ENCODE results near the gene TMSB10. TPM values are rescaled to one million over a fixed set of nuclear protein-coding genes. Genes with fewer than 3 reads are reported as not detected.
A peak's percentile ranks its signal among the peaks of the same experiment; 100 is the strongest.
"Not testable (repeated sequence)": the region's sequence is repeated elsewhere in the genome, so short reads cannot be mapped to it uniquely, and the experiment has no call there.

TMSB10 gene
- total RNA-seq, 2 experiments from 2014 or later, result 5,686 to 5,768 TPM

- POLR2A ChIA-PET, result interaction anchor here (0.6 to 12.0 kb wide), 6 partner anchors 14 to 427 kb away, joined by 3 to 351 read pairs (median 48); partner anchors contain the start of genes DNAH6, KCMF1 and TMSB10
- H3K27ac Mint-ChIP-seq, result no peak overlapping the region
- peaks cover 60% of the 10 kb centered on the region for H3K4me1 Mint-ChIP-seq
- CTCF ChIA-PET, result interaction anchor here (0.8 to 1.5 kb wide), 2 partner anchors 17 to 36 kb away, joined by 3 to 10 read pairs; no protein-coding TSS in a partner anchor
- no peaks in the 10 kb centered on the region for H3K9me3 Mint-ChIP-seq
- H3K36me3 Mint-ChIP-seq (ENCODE audit: low read depth), result peaks cover 19% of the 10 kb centered on the region
- no peaks in the 10 kb centered on the region for H3K27me3 Mint-ChIP-seq
- no peak for DNase-seq
- H3K4me3 Mint-ChIP-seq, result no peak overlapping the region
These were observed 37.5 kb downstream of the TMSB10 start for GRCh38 chr2:84942964-84943421.

- no peaks in the 10 kb centered on the region for H3K9me3 Mint-ChIP-seq
- ChIA-PET POLR2A (interaction anchor here (3.7 to 12.0 kb wide), 3 partner anchors 14 to 26 kb away, joined by 21 to 351 read pairs (median 34); partner anchors contain the start of gene KCMF1), CTCF (interaction anchor here (2.7 to 4.2 kb wide), 2 partner anchors 19 to 25 kb away, joined by 12 to 50 read pairs; no protein-coding TSS in a partner anchor)
- peaks cover 19% of the 10 kb centered on the region for H3K36me3 Mint-ChIP-seq (ENCODE audit: low read depth)
- no peak for DNase-seq
- peaks cover 49% of the 10 kb centered on the region for H3K4me1 Mint-ChIP-seq
- H3K4me3 Mint-ChIP-seq, result no peak overlapping the region
- H3K27ac Mint-ChIP-seq, result peak overlapping the region; percentile 73
- no peaks in the 10 kb centered on the region for H3K27me3 Mint-ChIP-seq
These were observed 38.9 kb downstream of the TMSB10 start for GRCh38 chr2:84944295-84944909.

DNA sequence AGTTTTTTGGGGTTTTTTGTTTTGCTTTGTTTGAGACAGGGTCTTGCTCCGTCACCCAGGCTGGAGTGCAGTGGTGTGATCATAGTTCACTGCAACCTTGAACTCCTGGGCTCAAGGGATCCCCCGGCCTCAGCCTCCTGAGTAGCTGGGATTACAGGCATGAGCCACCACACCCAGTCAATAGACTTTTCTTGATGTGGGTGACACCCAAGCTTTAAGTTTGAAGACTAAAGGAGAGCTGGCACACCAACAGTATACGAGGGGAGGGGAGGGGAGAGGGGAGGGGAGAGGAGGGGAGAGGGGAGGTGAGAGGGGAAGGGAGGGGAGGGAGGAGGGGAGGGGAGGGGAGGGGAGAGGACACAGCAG lies 40.4 kb downstream of the TMSB10 start:
- Mint-ChIP-seq H3K36me3 (ENCODE audit: low read depth) (peaks cover 19% of the 10 kb centered on the region), H3K27ac (peak overlapping the region; percentile 89), H3K4me1 (peaks cover 39% of the 10 kb centered on the region)
- not testable (repeated sequence) for H3K4me3 Mint-ChIP-seq, H3K9me3 Mint-ChIP-seq, H3K27me3 Mint-ChIP-seq, DNase-seq
- ChIA-PET POLR2A (interaction anchor here (0.7 to 12.0 kb wide), 14 partner anchors 8 to 487 kb away, joined by 3 to 351 read pairs (median 8); partner anchors contain the start of genes KCMF1, SUCLG1, TGOLN2 and TMSB10), CTCF (interaction anchor here (1.0 to 4.2 kb wide), 8 partner anchors 11 to 70 kb away, joined by 3 to 50 read pairs (median 5); no protein-coding TSS in a partner anchor)

- peaks cover 19% of the 10 kb centered on the region for H3K36me3 Mint-ChIP-seq (ENCODE audit: low read depth)
- H3K4me3 Mint-ChIP-seq, result peak overlapping the region; percentile 31
- peak overlapping the region; percentile 89 for H3K27ac Mint-ChIP-seq
- peaks cover 42% of the 10 kb centered on the region for H3K4me1 Mint-ChIP-seq
- DNase-seq, result peak; percentile 69
- ChIA-PET CTCF (interaction anchor here (0.7 to 4.2 kb wide), 9 partner anchors 12 to 120 kb away, joined by 3 to 50 read pairs (median 5); no protein-coding TSS in a partner anchor), POLR2A (interaction anchor here (0.7 to 12.0 kb wide), 17 partner anchors 9 to 487 kb away, joined by 3 to 351 read pairs (median 5); partner anchors contain the start of genes KCMF1, SUCLG1, TGOLN2 and TMSB10)
- no peaks in the 10 kb centered on the region for H3K9me3 Mint-ChIP-seq
- H3K27me3 Mint-ChIP-seq, result no peaks in the 10 kb centered on the region
These were observed 41.0 kb downstream of the TMSB10 start for GRCh38 chr2:84946204-84947009.

- Mint-ChIP-seq H3K27ac (peak overlapping the region; percentile 89), H3K27me3 (no peaks in the 10 kb centered on the region), H3K9me3 (no peaks in the 10 kb centered on the region), H3K4me3 (peak overlapping the region; percentile 31), H3K4me1 (peaks cover 41% of the 10 kb centered on the region), H3K36me3 (ENCODE audit: low read depth) (peaks cover 19% of the 10 kb centered on the region)
- no peak for DNase-seq
- ChIA-PET CTCF (interaction anchor here (0.7 to 4.2 kb wide), 7 partner anchors 19 to 119 kb away, joined by 3 to 50 read pairs (median 5); no protein-coding TSS in a partner anchor), POLR2A (interaction anchor here (1.0 to 12.0 kb wide), 13 partner anchors 9 to 488 kb away, joined by 3 to 351 read pairs (median 8); partner anchors contain the start of genes KCMF1, SUCLG1, TGOLN2 and TMSB10)
These were observed 41.6 kb downstream of the TMSB10 start for GRCh38 chr2:84947010-84947593.

DNA sequence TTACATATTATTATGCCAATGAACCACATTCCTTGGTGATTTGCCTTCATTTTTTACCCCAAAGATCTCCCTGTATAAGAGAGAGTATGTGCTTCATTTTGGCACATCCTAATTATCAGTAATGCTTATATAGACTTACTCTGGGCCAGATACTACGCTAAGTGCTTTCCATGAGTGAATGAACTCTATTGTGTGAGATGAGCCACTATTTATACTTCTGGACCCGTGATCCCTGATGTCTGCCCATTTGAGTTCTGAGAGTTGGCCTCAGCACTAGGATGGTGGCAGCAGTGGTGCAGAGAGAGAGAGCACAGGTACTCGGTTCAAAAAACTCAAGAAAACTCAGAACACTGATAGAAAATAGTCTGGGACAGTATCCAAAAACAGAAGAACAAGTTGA lies 48.1 kb downstream of the TMSB10 start:
- Mint-ChIP-seq H3K36me3 (ENCODE audit: low read depth) (peaks cover 14% of the 10 kb centered on the region), H3K27me3 (no peaks in the 10 kb centered on the region), H3K27ac (no peak overlapping the region)

GRCh38 chr2:84954329-84954728 lies 48.9 kb downstream of the TMSB10 start:
- Mint-ChIP-seq H3K27ac (no peak overlapping the region), H3K4me3 (no peak overlapping the region), H3K36me3 (ENCODE audit: low read depth) (peaks cover 17% of the 10 kb centered on the region), H3K27me3 (no peaks in the 10 kb centered on the region), H3K9me3 (no peaks in the 10 kb centered on the region), H3K4me1 (peaks cover 8% of the 10 kb centered on the region)
- ChIA-PET POLR2A (interaction anchor here (1.6 to 3.2 kb wide), 3 partner anchors 10 to 15 kb away, joined by 3 to 10 read pairs (median 9); no protein-coding TSS in a partner anchor), CTCF (interaction anchor here (1.6 kb wide), 1 partner anchor 29 kb away, joined by 8 read pairs; no protein-coding TSS in a partner anchor)
- DNase-seq, result no peak

More for the DNA sequence above, 48.1 kb downstream of the TMSB10 start:
- Mint-ChIP-seq H3K4me1 (peaks cover 7% of the 10 kb centered on the region), H3K4me3 (no peak overlapping the region), H3K9me3 (no peaks in the 10 kb centered on the region)
- ChIA-PET POLR2A (interaction anchor here (1.6 to 3.2 kb wide), 2 partner anchors 14 to 16 kb away, joined by 9 to 10 read pairs; no protein-coding TSS in a partner anchor), CTCF (interaction anchor here (1.6 kb wide), 1 partner anchor 28 kb away, joined by 8 read pairs; no protein-coding TSS in a partner anchor)
- no peak for DNase-seq

Other genes with a start within 250 kb of the TMSB10 start
- gene TRABD2A, start 24.6 kb upstream of the TMSB10 start, total RNA-seq, result 10 to 100 TPM; 35.9 to 38.3 TPM
- gene KCMF1, start 65.5 kb downstream of the TMSB10 start, total RNA-seq, result 10 to 100 TPM; 87.0 to 92.9 TPM
- gene TCF7L1, start 227.7 kb downstream of the TMSB10 start, total RNA-seq, result under 1 TPM in 1 of 2 experiments, not detected in 1; 0.08 TPM